Uterus (tissue), 4 donors: ENCODE measurements around the gene CWF19L2. TPM values are rescaled to one million over a fixed set of nuclear protein-coding genes. Genes with fewer than 3 reads are reported as not detected.

ENCODE experiments used
- DNase-seq, 2 donors: peaks; one replicate each; pipeline ENCODE4 v3.0.0-alpha.2; 2019 to 2020
- H3K27ac ChIP-seq, 2 donors: fragments of 200-600 bp; sonication (generic); 1 replicate in 1 of 2; 2 replicates in 1 of 2; pipeline ENCODE4 v1.5.1; 2016 to 2018
- H3K27me3 ChIP-seq, 2 donors: fragments of 200-600 bp; sonication (generic); one replicate each; pipeline ENCODE4 v1.5.1; 2018 to 2019; ENCODE audit warnings: control low read depth in 1 of 2
- H3K36me3 ChIP-seq, 2 donors: fragments of 200-600 bp; sonication (generic); one replicate each; pipeline ENCODE4 v1.5.1; 2019; ENCODE audit warnings: control low read depth in 1 of 2
- H3K4me1 ChIP-seq, 2 donors: fragments of 200-600 bp; sonication (generic); one replicate each; pipeline ENCODE4 v1.5.1; 2018 to 2019; ENCODE audit warnings: control low read depth in 1 of 2
- H3K4me3 ChIP-seq, 2 donors: fragments of 200-600 bp; sonication (generic); 1 replicate in 1 of 2; 2 replicates in 1 of 2; pipeline ENCODE4 v1.5.1; 2018 to 2019; ENCODE audit warnings: mild to moderate bottlenecking in 1 of 2
- H3K9me3 ChIP-seq, 2 donors: fragments of 200-600 bp; sonication (generic); one replicate each; pipeline ENCODE4 v1.5.1; 2019; ENCODE audit warnings: control low read depth in 1 of 2
- POLR2A ChIP-seq, 2 donors: fragments of 450-650 bp; IDR thresholded peaks; one replicate each; pipeline ENCODE4 v1.6.1; 2016; ENCODE audit warnings: antibody characterized with exemption in 2 of 2, mild to moderate bottlenecking in 1 of 2, moderate library complexity in 1 of 2
- intact Hi-C: fragments of 100-400 bp; cut with DNase I; formaldehyde crosslinking; loops from one replicate; pipeline ENCODE4 v1.15.1; 2023; ENCODE audit warnings: low total_unique reads
- total RNA-seq, 4 donors: library from RNA; depleted of rRNA in 3 of 4; stranded (reverse); fragments of >200 nt in 3 of 4; gene quantifications; one replicate each; pipeline versions ENCODE4 v1.1.0 to v1.2.4, GENCODE V29; 2014 to 2023
- TF ChIP-seq, protein P1 (sequence below), 4 experiments: fragments of 200-600 bp in 2 of 4; fragments of 450-650 bp in 2 of 4; sonication (generic) in 2 of 4; IDR thresholded peaks; one replicate each; pipeline ENCODE4 v1.5.1; 2016 to 2019; ENCODE audit warnings: antibody characterized with exemption in 4 of 4, mild to moderate bottlenecking in 2 of 4, moderate library complexity in 1 of 4
- donor health status: DM: yes; HTN: yes; CAD: no.

CWF19L2 gene
- total RNA-seq, 4 donors from 2014 or later: 16.1 to 41.0 (median 27.8) TPM

DNA sequence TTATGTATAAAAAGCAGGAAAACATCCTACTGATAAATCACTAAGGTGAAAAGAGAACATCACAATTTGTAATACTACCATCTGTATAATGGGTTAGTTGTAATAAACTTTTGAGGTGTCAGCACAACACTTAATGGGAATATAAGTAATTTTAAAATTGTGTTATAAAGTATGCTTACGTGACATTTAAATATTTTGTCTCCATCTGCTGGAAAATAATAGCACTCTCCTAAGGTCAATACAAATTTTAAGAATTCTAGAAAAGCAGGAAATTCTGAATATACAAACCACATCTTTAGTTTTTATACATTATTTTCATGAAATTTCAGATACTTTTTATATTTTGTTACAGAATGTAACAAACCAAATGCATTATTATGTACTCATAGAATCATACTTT is 19.5 kb downstream of the CWF19L2 start:
- intact Hi-C loops: no loop called here

DNA sequence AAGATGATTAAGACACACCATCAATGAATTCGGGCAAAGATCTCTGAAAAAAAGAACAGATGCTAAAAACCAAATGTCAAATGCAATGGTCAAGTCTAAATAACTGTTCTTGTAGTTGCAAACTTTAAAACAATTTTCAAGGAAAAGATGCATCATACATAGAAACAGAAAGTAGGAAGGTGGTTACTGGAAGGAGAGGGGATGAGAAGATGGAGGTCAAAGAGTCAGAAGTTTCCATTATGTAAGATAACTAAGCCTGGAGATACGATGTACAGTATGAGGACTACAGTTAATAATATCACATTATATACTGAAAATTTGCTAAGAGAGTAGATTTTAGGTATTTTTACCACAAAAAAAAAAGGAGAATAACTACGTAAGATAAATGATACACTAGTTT is 27.1 kb downstream of the CWF19L2 start:
- H3K4me1 ChIP-seq: no peaks in the 10 kb centered on the region
- no peak overlapping the region for H3K27ac ChIP-seq
- no peak overlapping the region for H3K4me3 ChIP-seq
- H3K9me3 ChIP-seq: no peaks in the 10 kb centered on the region
- no peak for DNase-seq
- H3K27me3 ChIP-seq: no peaks in the 10 kb centered on the region
- TF ChIP-seq, protein P1, sequence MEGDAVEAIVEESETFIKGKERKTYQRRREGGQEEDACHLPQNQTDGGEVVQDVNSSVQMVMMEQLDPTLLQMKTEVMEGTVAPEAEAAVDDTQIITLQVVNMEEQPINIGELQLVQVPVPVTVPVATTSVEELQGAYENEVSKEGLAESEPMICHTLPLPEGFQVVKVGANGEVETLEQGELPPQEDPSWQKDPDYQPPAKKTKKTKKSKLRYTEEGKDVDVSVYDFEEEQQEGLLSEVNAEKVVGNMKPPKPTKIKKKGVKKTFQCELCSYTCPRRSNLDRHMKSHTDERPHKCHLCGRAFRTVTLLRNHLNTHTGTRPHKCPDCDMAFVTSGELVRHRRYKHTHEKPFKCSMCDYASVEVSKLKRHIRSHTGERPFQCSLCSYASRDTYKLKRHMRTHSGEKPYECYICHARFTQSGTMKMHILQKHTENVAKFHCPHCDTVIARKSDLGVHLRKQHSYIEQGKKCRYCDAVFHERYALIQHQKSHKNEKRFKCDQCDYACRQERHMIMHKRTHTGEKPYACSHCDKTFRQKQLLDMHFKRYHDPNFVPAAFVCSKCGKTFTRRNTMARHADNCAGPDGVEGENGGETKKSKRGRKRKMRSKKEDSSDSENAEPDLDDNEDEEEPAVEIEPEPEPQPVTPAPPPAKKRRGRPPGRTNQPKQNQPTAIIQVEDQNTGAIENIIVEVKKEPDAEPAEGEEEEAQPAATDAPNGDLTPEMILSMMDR (IDR thresholded peaks at IDR 0.05): no peak
- TF ChIP-seq POLR2A (IDR thresholded peaks at IDR 0.05): no peak
- H3K36me3 ChIP-seq: no peaks in the 10 kb centered on the region
- intact Hi-C loops: no loop called here

More for the DNA sequence above, 19.5 kb downstream of the CWF19L2 start:
- H3K36me3 ChIP-seq: no peaks in the 10 kb centered on the region
- no peaks in the 10 kb centered on the region for H3K9me3 ChIP-seq
- no peak overlapping the region for H3K4me3 ChIP-seq
- DNase-seq: no peak
- H3K27ac ChIP-seq: no peak overlapping the region
- no peak for TF ChIP-seq POLR2A (IDR thresholded peaks at IDR 0.05)
- TF ChIP-seq, protein P1 (IDR thresholded peaks at IDR 0.05): no peak
- H3K4me1 ChIP-seq: no peaks in the 10 kb centered on the region
- H3K27me3 ChIP-seq: no peaks in the 10 kb centered on the region

DNA sequence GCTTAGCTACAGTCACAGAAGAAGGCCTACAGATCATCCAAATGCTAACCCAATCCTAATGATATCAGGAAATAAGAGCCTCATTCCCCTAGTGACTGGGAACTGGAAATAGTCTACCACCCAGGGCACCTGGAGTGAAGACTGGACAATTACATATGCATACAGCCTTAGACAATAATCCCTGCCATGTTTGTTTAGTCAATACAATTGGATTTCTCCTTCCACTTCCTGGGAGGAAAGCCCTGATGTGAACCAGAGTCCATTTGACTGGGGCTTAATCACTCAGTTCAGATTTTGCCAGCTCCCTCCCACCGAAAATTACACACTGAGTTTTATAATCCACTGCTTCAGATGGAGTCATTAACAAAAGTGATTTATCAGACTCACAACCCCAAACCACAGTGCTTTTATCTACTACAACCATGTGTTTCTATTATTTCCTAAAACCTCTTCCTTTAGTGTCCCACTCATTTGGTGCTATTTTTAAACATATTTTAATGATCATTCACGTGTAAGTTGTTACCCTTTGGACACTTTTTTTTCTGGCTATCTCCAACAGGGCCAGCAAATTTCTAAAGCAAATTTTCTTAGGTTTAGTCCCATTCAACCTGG is 29.9 kb downstream of the CWF19L2 start:
- H3K27ac ChIP-seq: no peak overlapping the region
- H3K36me3 ChIP-seq: no peaks in the 10 kb centered on the region
- no peaks in the 10 kb centered on the region for H3K9me3 ChIP-seq
- no peak for TF ChIP-seq POLR2A (IDR thresholded peaks at IDR 0.05)
- TF ChIP-seq, protein P1 (IDR thresholded peaks at IDR 0.05): no peak
- H3K27me3 ChIP-seq: no peaks in the 10 kb centered on the region
- intact Hi-C loops: no loop called here
- no peaks in the 10 kb centered on the region for H3K4me1 ChIP-seq
- H3K4me3 ChIP-seq: no peak overlapping the region
- no peak for DNase-seq

DNA sequence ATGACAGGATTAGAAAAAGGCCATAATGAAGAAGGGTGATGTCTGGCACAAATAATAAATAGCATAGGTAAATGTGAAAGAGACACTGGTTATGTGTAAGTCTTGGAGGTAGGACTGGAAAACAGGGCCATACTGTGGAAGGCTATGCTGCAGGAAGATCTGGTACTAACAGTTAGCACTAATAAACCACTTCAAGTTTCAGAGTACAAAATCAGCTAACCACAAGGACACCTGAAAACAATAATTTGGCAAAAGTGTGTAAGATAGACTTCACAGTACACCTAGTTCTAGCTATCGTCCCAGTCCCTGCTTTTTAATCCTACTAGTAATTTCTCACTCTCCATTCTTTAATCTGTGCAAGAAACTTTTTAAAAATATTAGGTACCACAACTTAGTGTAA is 44.3 kb downstream of the CWF19L2 start:
- no peak for TF ChIP-seq POLR2A (IDR thresholded peaks at IDR 0.05)
- TF ChIP-seq, protein P1 (IDR thresholded peaks at IDR 0.05): no peak
- Histone ChIP-seq H3K9me3 (no peaks in the 10 kb centered on the region), H3K4me1 (no peaks in the 10 kb centered on the region), H3K27ac (no peak overlapping the region), H3K4me3 (no peak overlapping the region), H3K36me3 (peaks cover 0 to 3% of the 10 kb centered on the region in 2 donors), H3K27me3 (no peaks in the 10 kb centered on the region)
- intact Hi-C loops: no loop called here
- no peak for DNase-seq

DNA sequence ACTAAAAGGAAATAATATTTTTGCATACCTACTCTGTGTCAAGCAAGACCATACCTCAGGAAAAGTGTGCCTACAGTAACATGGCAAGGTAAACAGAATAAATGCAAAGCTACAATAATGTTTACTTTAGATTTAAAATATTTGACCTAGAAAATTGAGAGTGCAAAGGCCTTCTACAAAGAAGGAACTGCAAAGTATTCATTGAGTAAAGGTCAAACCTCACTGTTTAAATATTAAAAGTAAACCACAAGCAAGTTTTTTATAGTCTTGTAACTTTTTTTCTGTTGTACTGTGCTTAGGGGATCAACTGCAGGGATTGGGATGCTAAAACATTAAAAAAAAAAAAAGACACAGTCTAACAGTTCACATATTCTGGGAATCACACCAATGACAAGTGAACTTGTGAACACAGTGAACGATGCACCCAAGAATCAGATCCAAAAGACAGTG is 48.8 kb downstream of the CWF19L2 start:
- Histone ChIP-seq H3K36me3 (peaks cover 0 to 3% of the 10 kb centered on the region in 2 donors), H3K4me3 (no peak overlapping the region), H3K27ac (no peak overlapping the region), H3K27me3 (no peaks in the 10 kb centered on the region), H3K4me1 (no peaks in the 10 kb centered on the region), H3K9me3 (no peaks in the 10 kb centered on the region)
- TF ChIP-seq POLR2A (IDR thresholded peaks at IDR 0.05): no peak
- TF ChIP-seq, protein P1 (IDR thresholded peaks at IDR 0.05): no peak
- intact Hi-C loops: no loop called here
- no peak for DNase-seq
